IMR-90 (cell line): Measurements from ENCODE around the gene CRABP1.

Source experiments
- CTCF ChIP-seq: conservative IDR thresholded peaks from 2 replicates; pipeline ENCODE4 v1.5.1; 2012; ENCODE audit warnings: mild to moderate bottlenecking, low read depth, low read length, improper control_type of control experiment
- MAZ ChIP-seq: IDR thresholded peaks from 2 replicates; pipeline ENCODE4 v1.6.1; 2012; ENCODE audit warnings: low read depth, mild to moderate bottlenecking, low read length, improper control_type of control experiment, moderate library complexity, borderline replicate concordance
- RCOR1 ChIP-seq: IDR thresholded peaks from 2 replicates; pipeline ENCODE4 v1.6.1; 2012; ENCODE audit warnings: mild to moderate bottlenecking, low read length, improper control_type of control experiment; ENCODE audit not compliant: insufficient replicate concordance
- USF2 ChIP-seq: fragments of 150-350 bp; IDR thresholded peaks from 2 replicates; pipeline ENCODE4 v1.6.1; 2017; ENCODE audit warnings: mild to moderate bottlenecking, antibody characterized with exemption, low read length, low read depth

DNA sequence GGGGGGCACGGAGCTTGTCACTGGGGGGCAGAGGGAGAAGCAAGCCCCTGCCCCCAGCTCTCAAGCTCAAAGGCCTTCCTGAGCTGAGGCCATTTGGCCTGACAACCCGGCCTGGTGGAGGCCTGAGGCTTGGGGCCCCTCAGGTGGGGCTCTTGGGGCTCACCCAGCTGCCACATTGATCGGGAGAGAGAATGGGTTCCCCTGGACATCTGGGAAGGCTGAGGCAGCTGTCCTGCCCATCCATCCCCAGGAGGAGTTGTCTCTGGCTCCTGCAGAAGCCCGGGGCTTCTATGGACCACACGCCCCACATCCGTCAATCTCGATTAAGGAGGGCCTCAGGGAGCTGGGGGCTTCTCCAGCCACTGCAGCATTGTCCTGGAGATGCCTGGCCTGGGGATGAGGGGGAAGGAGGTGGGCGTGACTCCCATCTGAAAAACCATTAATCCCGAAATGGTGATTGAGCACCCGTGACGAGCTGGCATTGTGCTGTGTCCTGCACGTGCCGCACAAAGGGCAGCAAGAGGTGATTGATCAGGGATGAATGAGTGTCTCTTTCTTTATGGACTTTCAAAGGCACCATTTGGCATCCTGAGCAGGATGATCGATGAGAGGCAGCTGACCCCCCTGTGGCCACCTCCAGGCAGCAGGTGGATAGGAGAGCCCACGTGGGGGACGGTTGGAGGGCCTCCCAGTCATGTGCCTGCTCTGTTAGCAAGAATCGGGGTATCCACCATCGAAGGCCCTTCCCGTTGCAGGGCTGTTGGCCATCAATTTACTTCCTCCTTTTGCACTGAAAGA lies 17.2 kb upstream of the CRABP1 start:
- no peak for TF ChIP-seq USF2
- no peak for TF ChIP-seq RCOR1
- no peak for TF ChIP-seq CTCF
- no peak for TF ChIP-seq MAZ
